Occipital lobe (tissue), 2 donors: ENCODE data around the gene RPA1. TPM values are rescaled to one million over a fixed set of nuclear protein-coding genes. Genes with fewer than 3 reads are reported as not detected.

Source experiments
- DNase-seq: peaks from one replicate; lab custom pipeline; 2025; lab: John Stamatoyannopoulos, UW
- total RNA-seq: library from RNA; depleted of rRNA; stranded (reverse); fragments of >200 nt; gene quantifications from one replicate; pipeline ENCODE4 v1.2.3, GENCODE V29; 2014

RPA1 gene
- total RNA-seq, 1 donor from 2014 or later: 16.4 TPM

DNA sequence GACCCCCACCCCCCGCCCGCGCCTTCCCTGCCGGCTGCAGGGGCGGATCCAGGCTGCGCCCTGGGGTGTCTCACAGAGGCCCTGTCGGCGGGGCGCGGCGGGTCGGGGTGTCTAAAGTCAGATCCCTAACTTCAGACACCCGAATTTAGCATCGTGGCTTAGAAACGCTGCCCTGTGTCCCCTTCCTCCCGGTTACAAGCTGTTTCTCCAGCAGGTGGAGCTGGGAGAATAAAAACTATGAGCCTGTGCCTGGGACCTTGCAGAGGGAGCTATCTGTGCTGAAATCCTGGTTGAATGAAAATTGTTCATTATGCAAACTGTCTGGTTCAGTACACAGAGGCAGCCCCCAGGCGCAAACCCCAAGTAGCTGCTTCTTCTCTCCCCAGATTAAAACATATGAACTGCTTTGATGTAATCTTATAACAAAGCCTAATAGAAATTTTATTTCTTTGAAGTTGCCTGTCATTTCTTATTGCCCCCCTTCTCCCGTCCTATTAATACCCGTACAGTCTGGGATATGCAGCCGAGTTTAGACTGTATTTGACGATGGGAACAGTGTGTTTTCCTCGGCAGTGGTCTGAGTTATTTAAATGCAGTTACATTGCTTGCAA, 79.0 kb downstream of the RPA1 start:
- DNase-seq: peak; percentile 61

DNA sequence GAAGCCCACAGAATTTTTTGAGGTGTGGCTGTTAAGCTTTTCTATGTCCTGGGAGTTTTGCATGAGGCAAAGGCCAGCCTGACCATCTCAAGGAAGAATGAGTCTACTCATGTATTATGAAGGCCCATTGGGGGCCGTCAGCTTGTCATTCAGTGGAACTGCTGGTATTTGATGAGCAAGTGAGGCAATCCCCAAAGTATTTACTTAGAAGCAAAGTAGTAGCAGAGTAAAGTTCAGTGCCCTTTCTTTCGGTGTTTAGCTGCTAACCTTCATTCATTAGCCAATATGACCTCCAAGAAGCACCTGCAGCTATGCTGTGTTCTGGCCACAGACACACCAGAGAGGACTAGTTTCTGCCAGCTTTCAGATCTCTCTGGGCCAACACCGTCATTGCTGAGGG, 80.2 kb downstream of the RPA1 start:
- DNase-seq: no peak

DNA sequence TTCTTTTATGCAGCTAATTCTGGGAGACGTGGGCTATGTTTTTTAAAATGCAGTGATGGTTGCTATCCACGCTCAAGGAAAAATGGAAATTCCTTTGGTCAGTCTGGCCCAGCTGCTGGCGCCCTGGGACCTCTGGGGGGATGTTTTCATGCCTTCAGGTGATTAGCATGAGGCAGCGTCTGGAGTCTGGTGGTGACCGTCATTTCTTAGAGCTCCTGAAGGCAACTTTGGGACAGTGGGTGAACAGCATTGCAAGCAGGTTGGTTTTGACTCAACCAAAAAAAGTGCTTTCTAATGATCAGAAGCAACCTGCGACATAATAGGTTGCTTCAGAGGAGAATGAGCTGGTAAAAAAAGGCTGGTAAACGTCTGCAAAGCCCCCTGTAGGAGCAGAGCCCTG, 82.3 kb downstream of the RPA1 start:
- no peak for DNase-seq

DNA sequence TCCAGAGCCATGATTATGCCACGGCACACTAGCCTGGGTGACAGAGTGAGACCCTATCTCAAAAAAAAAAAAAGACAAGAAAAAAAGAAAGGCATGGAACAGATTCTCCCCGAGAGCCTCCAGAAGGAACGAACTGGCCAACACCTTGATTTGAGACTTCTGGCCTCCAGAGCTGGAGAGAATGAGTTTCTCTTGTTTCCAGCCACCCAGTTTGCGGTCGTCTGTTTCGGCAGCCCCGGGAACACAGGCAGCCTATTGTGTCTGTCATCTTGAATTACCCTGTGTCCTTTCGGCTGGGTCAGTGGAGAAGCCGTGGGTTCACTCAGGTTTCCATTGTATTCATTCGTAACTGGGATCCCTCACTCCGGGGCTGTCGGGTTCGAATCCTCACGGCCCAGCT, 83.9 kb downstream of the RPA1 start:
- no peak for DNase-seq

DNA sequence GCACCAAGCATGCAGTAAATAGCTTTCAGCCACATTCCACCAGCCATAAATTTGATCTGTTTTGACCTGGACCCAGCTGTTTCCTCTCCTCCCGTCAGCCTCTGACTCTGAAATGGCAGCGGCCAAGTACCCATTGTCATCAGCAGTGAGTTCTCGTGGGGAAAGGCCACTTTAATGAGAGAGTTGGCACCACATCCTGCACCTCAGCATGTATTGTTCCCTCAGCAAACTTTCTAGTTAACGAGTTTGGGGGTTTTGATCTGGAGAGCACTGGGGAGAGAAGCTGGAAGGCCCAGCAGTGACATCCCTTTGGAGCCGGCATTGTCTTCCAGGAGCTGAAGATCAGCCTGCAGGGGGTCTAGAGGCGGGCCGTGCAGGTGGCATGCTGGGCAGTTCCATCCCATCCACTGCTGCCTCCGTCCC, 84.9 kb downstream of the RPA1 start:
- DNase-seq: no peak

DNA sequence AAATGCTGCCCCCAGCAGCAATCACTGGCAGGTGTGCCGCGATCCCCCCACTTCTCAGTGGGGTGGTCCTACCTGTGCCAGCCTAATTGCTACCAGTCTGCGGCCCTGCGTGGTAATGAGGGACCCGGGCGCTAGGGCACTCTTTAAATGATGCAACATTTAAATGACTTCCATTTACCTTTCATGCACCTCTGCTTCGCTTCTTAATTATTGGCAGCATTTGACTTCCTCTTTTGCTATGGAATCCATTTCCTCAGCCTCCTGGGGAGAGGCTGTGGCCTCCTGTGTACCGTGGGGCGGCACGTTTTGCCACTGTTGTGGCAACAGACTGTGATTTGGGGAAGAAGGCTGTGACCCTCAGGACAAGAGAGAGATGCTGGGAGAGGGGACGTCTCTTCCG, 86.1 kb downstream of the RPA1 start:
- no peak for DNase-seq

DNA sequence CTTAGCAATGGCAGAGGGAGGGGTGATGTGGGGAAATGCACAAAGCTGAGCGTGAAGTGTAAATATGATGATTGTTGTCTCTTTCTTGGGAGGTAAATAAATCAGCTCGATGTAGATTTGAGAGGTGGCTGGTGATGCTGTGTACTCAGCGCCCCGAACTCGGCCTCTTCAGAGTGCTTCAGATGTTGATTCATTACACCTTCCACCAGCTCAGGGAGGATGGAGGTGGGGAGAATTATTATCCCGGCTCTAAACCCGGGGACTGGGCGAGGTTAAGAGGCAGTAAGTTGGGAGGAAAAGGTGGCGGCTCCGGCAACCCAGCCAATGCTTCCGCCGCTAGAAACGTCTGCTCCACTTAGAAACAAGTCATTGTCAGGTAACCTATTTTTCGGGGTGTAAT, 86.5 kb downstream of the RPA1 start:
- DNase-seq: no peak

DNA sequence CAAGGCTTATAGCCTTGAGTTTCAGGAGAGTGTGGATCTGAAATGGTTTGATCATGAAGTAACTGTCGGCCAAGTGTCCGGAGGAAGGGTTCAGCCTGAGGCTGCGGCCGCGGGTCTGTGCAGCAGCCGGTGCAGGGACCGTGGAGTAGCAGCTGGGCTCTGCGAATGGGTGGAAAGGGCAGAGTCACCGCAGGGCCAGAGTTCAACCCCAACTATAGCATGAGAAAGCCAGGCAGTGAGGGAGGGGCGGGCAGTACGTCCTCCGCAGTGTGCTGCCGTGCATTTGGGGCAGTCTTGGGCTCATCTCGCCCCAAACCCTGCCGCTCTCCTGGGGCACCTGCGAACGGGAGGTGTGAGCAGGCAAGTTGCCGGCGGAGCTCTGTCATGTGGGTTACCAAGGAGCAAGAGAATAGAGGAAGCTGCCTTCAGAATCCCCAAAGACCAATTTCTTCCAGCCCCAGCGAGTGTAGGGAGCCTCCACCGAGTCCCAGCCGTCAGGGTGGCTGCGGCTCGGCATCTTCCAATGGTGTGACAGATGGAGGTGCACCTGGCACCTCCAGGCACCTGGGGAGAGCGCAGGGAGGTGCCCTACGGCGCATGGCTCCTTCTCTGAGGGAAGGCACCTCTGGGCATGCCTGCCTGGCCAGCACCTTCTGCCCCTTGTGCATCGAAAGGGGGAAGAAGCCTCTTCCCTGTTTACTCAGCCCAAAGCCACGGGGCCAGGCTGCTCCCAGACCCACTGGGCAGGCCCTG, 87.3 kb downstream of the RPA1 start:
- no peak for DNase-seq

DNA sequence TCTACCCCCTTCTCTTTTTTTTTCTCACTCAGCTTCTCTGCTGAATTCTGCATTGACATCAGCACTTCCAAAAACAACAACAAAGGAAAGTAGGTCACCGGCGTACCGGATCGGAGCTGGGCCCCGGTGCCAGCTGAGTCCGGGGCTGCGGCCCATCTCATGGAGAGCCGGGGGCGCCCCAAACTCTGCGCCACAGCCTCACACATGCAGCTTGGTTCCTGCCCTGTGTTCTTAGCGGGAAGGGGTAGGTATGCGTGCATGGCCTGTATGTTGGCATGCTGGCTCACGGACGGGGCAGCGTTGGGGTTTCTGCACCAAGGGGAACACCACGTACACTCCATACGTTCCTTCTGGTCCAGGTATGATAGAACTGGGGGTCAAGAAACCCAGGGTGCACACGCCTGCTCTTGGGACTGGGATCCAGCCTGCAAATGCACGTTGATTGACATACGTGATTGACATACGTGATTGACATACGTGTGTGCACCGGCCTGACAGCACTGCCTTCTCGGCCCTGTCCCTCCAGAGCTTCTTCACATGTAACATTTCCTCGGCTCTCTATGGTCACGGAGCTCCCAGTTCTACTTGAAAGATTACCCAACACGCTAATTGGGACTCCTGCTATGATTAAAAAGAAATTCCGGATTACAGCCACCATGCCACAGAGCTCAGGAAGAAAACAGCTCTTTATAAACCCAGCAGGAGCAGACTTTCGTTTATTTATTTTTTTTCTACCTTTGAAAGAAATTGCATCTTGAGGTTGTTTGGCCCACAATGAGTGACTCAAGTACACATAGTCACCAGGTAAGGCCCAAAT, 88.7 kb downstream of the RPA1 start:
- no peak for DNase-seq

DNA sequence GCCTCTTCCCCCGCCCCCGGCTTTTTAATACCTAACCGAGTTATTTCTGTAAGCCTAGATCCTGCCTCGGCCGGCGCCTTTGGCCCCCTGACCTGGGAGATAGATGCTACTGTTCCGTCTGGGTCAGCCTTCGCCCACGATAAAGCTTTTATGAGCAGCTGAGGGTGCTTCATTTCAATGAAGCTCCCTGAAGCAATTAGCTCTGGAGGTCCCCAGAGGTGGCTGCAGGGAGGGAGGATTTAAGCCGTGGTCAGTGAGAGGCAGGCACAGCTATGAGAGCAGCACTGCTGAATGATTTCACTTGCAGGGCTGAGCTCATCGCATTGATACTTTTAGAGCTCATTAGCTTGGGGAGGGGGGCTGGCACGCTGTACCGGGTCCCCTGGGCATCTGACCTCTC, 89.4 kb downstream of the RPA1 start:
- DNase-seq: no peak

DNA sequence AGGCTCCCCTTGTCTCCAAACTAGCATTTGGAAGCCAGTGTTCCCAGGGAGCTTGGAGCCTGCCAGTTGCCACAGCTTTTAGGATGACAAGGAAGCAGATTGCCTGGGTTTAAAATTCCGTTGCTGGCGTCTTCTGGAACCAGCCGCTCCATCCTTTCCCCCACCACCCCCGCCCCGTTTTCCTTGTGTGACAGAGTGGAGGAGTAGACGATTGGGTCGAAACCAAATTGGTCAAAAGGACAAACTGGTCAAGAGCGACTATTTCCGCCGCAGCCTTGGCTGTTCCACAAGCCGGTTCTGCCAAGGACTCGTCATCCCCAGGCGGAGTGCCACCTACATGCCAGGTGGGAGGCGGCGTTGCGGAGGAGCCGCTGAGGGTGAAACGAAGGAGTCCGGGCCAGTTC, 91.1 kb downstream of the RPA1 start:
- DNase-seq: peak; percentile 83

DNA sequence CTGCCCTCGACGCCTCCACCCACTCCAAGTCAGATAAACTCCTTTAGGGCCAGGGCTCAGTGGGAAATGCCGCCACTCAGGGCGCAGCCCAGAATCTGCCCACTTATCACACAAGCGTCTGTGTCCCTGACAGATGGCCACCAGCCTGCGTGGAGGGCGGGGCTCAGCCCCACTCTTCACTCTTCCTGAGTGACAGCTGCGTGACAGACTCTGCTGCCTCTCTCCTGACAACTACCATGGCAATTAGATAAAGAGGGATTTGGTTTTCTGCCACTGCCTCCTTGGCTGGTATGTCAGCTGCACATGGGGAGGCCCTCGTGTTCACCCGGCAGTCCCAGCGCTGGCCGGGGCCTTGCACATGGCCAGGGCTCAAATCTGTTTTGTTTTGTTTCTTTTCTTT, 99.2 kb downstream of the RPA1 start:
- no peak for DNase-seq

DNA sequence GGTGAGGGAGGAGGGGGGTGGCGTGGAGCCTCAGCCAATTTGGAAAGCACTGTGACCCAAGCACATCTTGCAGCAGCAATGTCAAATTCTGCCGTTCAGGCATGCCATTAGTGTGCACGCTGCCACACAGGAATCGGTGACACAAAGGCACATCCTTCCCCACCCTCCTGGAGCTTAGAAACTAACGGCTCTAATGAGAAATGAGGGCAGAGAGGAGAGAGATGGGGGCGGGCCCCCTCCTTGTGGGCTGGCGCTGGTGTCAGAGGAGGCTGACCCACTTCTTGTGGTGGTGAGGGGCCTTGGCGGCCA, 100.5 kb downstream of the RPA1 start:
- DNase-seq: no peak

DNA sequence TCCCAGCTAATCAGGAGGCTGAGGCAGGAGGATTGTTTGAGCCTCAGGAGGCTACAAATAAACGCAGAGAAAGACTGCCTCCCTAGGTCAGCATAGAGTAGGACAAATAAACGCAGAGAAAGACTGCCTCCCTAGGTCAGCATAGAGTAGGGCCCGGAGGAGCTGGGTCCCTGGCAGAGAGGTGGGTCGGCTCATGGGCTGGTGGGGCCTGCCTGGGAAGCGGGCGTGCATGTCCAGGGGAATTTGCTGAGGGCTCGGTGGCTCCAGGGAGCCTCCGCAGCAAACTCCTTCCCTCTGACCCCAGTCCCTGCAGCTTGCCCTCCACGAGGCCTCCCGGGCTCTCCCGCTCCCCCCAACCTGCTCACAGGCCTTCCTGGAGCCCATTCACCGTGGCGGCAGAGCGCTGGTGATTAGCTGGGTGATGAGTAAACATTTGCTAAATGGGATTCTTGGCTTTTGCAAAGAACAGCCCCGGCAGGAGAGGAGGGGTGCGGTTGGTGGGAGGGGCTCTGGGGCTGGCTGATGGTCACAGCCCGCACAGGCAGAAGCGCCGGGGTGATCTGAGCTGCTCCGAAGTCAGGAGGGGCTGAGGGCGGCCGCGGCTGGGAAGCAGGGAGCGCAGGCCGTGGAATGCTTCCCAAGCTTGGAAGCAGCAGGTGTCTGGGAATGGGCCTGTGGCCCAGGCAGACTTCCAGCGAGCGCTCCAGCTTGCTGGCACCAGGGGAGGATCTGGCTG, 102.2 kb downstream of the RPA1 start:
- peak; percentile 59 for DNase-seq

DNA sequence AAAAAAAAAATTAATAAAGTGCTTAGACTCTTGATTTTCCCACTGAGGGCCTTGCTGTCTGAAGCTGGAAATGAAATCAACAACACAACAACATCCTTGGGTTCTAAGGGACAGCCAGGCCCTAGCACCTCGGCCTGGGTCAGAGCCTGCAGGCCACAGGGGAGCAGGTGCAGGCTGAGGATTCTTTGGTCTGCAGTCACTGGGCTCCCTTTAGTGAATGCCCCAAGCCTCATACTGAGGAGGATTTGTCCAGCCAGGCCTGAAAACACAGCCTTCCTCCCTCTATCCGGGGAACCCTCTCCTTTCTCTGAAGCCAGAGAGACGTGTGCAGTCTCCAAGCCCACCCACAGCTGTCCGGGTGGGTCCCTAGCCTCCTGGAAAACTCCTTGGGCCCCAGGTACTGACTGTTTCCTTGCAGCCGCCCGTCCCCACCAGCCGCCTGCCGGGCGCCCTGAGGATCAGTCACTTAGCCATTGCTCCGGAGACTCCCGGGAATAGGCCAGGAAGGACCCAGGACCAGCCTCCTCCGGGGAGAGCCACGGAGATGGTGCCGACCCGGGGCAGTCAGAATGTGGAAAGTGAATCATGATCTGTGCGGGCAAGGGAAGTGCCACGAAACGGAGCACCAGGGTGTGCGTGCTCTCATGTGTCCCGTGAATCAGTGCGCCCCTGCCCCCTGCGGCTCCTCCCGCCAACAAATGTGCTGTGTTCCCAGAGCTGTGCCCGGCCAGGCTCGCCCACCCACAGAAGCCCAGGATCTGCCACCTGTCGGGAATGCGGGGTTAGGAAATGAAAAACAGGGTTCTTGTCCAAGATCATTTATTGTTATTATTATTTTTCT, 104.3 kb downstream of the RPA1 start:
- DNase-seq: no peak

DNA sequence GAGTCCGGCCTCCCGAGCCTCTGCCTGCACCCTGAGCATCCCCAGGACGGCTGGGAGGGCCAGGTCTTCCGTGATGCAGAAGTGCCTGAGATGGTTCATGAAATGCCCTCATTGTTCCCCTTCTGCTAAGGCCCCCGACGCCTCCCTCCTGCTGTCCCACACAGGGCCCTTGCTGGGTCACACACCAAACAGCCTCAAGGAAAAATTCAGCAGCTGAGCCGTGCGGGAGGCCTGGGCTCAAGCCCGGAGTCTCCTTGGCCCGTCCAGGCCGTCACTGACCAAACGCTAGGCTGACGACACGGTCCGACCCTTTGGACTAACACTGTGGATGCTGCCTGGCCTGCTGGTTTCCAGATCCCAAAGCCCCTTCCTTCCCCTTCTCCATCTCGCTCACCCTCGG, 105.1 kb downstream of the RPA1 start:
- DNase-seq: no peak

DNA sequence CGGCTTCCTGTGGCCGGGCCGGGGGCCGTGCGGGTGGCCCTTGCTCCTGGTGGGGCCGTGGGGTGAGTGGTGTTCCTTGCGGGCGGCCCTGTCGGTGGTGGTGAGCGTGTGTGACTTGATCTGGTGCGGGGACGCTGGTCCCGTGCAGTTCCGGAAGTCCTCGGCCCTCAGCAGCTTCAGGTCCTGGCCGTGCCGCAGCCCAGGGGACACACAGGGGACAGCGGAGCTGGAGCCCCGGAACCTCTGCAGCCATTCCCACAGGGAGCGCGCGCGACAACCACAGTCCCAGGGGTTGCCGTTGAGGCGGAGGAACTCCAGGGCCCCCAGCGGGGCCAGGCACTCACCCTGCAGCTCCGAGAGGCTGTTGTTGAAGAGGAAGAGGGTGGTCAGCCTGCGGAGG, 107.0 kb downstream of the RPA1 start:
- DNase-seq: no peak

DNA sequence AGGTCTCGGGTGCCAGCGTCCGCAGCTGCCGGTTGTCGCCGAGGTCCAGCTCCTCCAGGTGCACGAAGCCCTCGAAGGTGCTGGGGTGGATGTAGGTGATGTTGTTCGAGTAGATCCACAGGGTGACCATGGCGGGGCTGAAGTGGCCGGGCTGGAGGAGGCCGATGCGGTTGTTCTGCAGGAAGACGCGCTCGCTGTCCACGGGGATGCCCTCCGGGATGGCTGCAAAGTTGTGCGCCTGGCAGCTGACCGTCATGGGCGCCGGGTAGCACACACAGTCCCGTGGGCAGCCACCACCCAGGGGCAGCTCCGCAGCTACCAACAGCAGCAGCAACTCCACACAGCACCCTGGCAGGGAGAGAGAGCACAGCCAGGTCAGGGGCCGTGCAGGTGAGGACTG, 107.7 kb downstream of the RPA1 start:
- no peak for DNase-seq

DNA sequence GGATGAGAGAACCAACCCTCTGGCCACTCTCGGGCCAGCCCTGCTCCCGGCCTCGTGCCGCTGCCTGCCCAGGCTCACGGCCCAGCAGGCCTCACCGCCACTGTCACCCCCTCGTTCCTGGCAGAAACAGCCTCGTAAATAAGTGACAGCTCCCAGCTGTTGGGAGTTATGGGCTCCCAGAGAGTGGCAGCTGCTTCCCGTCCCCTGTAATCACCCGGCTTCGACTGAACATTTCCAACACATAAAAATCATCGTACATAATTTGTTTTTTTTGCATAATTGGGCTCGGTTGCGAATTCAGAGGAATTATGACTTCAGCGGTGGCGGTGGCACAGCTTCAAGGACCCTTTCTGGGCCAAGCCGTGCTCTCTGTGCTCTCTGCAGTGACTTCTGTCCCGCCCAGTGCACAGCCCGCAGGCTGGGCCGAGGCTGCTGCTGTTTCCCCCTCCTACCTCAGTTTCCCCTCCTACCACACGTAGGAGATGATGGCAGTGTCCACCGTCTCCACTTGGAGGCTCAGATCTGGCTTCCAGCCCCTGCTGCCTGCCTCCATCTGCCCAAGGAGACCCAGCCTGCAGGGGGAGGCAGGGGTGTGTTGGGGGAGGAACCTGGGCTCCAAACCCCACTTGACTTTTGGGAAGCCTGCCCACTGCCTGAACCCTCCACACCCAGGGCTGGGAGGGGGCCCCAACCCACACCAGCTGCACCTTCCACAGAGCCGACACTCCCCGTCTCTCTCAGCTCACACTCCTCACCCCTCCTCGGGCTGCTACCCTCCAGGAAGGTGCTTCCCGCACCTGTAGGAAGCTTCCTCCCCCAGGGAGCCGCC, 110.4 kb downstream of the RPA1 start:
- DNase-seq: no peak

DNA sequence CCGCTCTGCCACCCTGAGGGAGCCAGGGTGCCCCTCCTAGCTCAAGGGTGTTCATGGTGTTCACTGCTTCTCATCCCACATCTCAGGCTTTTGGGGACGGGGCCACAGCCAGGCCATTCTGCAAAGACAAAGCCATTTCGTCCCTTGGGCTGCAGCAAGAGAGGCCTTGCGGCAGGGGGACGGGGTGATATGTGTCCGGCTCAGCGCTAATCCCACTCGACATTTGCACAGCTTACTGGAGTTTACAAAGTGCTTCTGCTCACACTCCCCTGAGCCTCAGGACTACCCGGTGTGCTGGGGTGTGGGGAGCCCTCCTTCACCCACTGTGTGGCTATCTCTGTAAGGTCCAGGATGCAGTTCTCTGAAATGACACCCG, 111.0 kb downstream of the RPA1 start:
- no peak for DNase-seq
